Germinal center (tissue), 1 donor: Measurements from ENCODE around the gene MARVELD2.
A peak's percentile ranks its signal among the peaks of the same experiment; 100 is the strongest.
"Not testable (repeated sequence)": the region's sequence is repeated elsewhere in the genome, so short reads cannot be mapped to it uniquely, and the experiment has no call there.

Source experiments
- DNase-seq: peaks from one replicate; pipeline ENCODE4 v3.0.0; 2012; ENCODE audit warnings: mixed read lengths, low spot score

MARVELD2 gene

GRCh38 chr5:69449511-69449910 is 34.6 kb downstream of the MARVELD2 start:
- no peak for DNase-seq

DNA sequence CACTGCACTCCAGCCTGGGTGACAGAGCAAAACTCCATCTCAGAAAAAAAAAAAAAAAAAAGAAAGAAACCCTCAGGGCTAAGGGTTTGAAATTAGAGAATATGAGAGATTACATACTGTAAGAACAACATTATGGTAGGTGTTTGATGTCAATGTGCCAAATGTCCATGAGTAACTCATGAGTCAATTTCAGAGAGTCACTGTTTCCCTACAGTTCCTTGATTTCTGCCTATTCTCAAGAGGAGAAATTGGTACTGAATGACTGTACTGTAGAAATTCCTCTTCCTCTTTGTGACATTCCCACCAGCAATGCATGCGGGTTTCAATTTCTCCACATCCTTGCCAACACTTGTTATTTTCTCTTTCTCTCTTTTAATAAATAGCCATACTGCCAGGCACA is 35.2 kb downstream of the MARVELD2 start:
- no peak for DNase-seq

GRCh38 chr5:69450527-69450926 is 35.6 kb downstream of the MARVELD2 start:
- not testable (repeated sequence) for DNase-seq

DNA sequence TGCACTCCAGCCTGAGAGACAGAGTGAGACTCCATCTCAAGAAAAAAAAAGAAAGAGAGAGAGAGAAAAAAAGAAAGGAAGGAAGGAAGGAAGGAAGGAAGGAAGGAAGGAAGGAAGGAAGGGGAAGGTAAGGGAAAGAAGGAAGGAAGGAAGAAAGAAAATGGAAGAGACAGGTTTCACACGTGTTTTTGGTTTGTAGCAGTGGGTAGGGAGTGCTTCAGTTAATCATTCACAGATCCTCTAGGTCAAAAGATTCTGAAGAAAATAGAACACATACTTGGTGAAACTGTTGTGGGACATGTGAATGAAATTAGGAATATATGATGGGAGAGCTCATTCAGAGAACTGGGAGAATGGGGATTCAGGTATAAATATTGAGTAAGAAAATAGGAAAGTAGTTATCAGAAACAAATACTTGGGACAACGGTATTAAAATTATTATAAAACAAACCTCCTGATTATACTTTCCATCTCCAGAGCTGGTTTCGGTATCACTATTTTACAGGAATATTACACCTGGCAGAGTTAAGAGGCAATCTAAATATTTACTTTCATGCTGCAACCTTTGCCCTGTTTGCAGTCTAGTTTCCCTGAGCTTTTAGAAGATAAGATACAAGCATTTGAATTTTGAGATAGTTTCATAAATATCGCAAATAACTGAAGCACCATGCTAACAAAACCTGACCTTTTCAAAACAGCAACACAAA is 37.2 kb downstream of the MARVELD2 start:
- DNase-seq, result no peak

DNA sequence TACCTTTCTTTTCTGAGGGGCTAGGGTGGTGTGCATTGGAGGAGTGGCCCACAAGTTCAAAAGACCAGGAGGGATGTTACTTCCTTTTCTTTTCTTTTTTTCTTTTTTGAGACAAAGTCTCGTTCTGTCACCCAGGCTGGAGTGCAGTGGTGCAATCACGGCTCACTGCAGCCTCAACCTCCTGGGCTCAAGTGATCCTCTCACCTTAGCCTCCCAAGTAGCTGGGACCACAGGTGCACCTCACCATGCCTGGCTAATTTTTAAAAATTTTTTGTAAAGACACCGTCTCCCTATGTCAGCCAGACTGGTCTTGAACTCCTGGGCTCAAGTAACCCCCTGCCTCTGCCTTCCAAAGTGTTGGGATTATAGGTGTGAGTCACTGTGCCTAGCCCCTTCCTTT is 38.6 kb downstream of the MARVELD2 start:
- not testable (repeated sequence) for DNase-seq

DNA sequence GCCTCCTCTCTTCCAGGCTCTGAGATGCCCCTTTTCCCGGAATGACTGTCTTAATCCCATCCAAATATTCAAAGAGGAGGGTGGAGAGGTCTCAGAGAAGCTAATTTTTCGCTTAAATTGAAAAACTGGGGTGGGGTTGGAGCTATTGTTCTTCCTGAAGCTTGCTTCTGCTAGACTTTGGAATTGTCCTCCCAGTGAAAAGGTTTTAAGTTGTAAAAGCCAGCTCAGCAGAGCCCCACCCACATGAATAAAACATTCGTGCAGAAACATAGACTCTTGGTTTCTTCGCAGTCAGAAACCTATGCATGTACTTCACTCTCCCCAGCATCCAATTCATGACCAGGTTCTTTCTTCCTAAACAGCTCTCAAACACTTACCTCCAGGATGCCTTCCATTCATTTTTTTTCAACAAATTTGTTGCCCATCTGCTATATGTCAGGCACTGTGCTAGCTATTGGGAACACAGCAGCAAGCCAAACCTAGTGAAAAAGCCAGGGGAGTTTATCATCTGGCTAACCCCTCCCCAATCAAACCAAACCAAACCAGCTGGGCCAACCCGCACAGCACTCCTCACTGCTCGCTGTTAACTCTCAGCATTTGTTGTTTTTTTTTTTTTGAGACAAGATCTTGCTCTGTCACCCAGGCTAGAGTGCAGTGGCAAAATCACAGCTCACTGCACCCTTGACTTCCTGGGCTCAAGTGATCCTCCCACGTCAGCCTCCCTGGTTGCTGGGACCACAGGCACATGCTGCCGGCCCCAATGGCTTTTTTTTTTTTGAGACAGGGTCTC is 39.7 kb downstream of the MARVELD2 start:
- no peak for DNase-seq

DNA sequence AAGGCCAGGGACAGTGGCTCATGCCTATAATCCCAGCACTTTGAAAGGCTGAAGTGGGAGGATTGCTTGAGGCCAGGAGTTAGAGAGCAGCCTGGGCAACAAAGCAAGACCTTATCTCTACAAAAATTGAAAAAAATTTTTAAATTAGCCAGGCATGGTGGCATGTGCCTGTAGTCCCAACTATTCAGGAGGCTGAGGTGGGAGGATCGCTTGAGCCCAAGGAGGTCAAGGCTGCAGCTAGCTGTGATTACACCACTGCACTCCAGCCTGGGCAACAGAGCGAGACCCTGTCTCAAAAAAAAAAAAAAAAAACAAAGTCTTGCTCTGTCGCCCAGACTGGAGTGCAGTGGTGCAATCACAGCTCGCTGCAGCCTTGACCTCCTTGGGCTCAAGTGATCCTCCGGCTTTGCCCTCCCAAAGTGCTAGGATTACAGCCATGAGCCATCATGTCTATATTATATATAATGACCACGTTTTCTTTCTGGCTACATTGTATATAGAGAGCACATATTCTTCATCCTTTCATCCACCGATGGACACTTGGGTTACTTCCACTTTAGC is 40.6 kb downstream of the MARVELD2 start:
- DNase-seq, result not testable (repeated sequence)

DNA sequence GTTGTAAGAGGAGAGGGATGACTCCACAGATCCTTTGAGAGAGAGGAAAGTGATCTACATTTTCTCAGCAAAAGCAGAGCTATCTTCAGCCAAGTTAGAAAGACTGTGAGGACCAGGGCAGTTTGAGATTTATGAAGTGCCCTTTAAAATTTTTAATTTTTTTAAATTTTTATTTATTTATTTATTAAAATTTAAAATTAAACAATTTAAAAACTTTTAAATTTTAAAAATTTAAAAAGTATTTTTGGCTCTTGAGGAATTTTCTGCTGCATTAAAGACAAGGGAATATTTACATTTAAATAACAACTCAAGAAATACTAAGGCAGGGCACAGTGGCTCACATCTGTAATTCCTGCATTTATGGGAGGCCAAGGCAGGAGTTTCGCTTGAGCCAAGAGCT is 47.3 kb downstream of the MARVELD2 start:
- no peak for DNase-seq

DNA sequence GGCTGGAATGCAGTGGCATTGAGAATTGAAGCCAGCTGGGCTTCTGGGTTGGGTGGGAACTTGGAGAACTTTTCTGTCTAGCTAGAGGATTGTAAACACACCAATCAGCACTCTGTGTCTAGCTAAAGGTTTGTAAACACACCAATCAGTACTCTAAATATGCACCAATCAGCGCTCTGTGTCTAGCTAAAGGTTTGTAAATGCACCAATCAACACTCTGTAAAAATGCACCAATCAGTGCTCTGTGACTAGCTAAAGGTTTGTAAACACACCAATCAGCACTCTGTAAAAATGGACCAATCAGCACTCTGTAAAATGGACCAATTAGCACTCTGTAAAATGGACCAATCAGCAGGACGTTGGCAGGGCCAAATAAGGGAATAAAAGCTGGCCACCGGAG is 51.5 kb downstream of the MARVELD2 start:
- not testable (repeated sequence) for DNase-seq

- no peak for DNase-seq
These were observed 52.7 kb downstream of the MARVELD2 start for GRCh38 chr5:69467442-69468225.

- no peak for DNase-seq
These were observed 53.7 kb downstream of the MARVELD2 start for GRCh38 chr5:69468631-69469030.

DNA sequence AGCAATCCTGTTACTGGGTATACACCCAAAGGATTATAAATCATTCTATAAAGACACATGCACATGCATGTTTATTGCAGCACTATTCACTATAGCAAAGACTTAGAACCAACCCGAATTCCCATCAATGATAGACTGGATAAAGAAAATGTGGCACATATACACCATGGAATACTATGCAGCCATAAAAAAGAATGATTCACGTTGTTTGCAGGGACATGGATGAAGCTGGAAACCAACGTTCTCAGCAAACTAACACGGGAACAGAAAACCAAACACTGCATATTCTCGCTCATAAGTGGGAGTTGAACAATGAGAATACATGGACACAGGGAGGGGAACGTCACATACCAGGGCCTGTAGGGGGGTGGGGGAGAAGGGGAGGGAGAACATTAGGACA is 56.6 kb downstream of the MARVELD2 start:
- DNase-seq, result not testable (repeated sequence)

DNA sequence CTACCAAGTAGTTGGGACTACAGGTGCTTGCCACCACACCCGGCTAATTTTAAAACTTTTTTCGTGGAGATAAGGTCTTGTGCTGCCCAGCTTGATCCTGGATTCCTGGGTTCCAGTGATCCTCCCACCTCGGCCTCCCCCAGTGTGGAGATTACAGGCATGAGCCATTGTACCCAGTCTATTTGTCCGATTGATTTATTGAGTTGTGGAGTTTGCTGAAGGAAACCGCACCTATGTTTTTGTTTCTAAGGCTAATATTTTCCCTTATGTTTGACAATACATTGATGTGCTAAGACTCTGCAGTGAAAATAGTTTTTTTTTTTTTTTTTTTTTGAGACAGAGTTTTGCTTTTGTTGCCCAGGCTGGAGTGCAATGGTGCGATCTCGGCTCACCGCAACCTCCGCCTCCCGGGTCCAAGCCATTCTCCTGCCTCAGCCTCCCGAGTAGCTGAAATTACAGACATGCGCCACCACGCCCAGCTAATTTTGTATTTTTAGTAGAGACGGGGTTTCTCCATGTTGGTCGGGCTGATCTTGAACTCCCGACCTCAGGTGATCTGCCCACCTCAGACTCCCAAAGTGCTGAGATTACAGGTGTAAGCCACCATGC is 57.7 kb downstream of the MARVELD2 start:
- DNase-seq, result not testable (repeated sequence)

DNA sequence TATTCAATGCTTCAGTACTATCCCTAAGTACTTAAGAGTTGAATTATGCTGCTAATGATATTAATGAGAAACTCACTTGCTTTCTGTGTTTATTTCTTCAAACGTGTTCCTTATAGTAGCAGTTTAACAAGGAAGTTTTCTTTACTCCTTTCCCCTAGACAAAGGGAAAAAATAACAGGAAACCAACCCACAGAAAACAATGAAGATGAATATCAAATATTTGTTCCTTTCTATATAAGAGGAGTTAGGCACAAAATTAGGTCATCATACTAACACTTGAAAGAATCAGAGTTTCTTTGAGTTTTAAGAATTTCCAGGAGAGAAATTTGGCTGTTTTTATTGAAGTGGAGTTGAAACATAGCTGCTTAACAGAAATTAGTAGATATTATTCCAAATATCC is 62.3 kb downstream of the MARVELD2 start:
- DNase-seq, result no peak

- not testable (repeated sequence) for DNase-seq
These were observed 63.4 kb downstream of the MARVELD2 start for GRCh38 chr5:69478296-69478695.

DNA sequence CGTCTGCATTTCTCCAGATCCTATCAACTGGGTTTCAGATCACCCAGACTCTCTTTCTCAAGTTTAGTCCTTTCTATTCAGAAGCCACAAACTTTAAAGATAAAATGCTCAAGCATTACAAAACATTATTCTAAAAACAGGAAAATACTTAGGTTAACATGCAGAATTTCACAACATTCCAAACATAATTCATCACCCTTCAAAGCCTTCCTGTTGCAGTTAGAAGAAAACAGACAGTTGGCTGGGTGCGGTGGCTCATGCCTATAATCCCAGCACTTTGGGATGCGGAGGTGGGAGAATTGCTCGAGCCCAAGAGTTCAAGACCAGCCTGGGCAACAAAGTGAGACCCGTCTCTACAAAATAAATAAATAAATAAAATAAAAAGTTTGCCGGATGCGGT is 70.0 kb downstream of the MARVELD2 start:
- no peak for DNase-seq

GRCh38 chr5:69485471-69485870 is 70.6 kb downstream of the MARVELD2 start:
- no peak for DNase-seq

- no peak for DNase-seq
These were observed 74.3 kb downstream of the MARVELD2 start for GRCh38 chr5:69489246-69489645.

DNA sequence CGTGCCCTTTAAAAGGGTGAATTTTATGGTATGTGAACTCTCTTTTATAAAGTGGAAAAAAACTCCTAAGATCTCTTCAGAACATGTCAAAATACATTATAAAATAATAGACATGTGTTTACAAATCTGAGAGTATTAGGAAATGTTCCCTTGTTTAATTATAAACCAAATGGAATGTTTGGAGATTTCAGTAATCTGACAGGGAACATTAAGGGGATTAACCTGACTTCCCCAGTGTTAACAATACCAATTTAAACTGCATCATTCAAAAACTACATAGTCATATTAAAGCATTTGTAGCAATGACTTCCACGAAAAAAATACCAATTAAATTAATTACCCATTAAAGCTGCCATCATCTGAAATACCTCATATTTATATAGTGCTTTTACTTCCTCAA is 76.1 kb downstream of the MARVELD2 start:
- DNase-seq, result no peak

DNA sequence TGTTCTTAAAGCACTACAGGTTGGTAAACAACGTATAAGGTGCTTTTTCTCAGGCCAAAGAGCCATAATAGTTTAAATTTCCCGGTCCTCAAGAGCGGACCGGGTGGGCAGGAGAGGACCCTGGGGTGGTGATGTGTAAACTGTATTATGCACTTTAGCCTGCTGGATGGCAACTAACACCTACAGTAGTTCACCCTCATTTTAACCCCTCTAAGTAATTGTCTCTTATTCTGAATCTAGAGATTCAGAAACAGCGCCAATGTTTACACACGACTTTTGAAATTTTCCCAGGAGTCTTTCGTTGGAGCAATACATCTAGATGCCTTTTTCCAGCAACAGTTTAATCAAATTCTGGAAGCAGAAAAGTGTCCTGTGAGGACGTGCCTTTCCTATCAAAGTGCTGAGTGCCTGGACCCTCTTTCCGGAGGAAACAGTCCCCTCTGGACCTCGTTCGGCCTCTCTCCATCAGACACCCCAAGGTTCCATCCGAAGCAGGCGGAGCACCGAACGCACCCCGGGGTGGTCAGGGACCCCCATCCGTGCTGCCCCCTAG is 77.0 kb downstream of the MARVELD2 start:
- no peak for DNase-seq

DNA sequence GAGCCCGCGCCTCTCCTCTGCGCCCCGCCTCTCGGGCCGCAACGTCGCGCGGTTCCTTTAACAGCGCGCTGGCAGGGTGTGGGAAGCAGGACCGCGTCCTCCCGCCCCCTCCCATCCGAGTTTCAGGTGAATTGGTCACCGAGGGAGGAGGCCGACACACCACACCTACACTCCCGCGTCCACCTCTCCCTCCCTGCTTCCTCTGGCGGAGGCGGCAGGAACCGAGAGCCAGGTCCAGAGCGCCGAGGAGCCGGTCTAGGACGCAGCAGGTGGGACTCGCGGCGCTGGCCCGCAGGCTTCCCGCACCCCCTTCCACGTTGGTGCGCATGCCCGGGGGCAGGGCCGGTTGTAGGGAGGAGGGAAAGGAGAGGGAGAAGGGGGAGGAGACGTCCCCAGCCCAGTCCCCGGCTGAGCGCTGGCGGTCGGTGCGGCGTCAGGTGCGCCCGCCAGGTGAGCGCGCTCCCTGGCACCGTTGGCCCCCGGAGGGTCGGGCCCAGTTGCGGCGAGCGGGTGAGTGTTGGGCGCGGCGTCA is 77.5 kb downstream of the MARVELD2 start, which contains the start of gene OCLN:
Gene OCLN, plus strand, starts transcription at position 400 of the 532 bp plus-strand sequence. CDS start 11,455 bp downstream, outside the sequence.
- peak; percentile 38 for DNase-seq
